H1 (cell line): ENCODE measurements around the gene BTBD7. TPM values are rescaled to one million over a fixed set of nuclear protein-coding genes. Genes with fewer than 3 reads are reported as not detected.

Source experiments
- CTCF ChIA-PET: fragments of 300-600 bp; sonication (Branson Sonifier 250); formaldehyde crosslinking; loops from one replicate; lab custom pipeline; 2021; ENCODE audit not compliant: partially characterized antibody; lab: Charles Lee
- POLR2A ChIA-PET: fragments of 300-600 bp; sonication (Branson Sonifier 250); formaldehyde crosslinking; loops from one replicate; lab custom pipeline; 2021; ENCODE audit warnings: inconsistent platforms; ENCODE audit not compliant: partially characterized antibody; lab: Charles Lee
- DNase-seq, 2 experiments: peaks; one replicate each; pipeline versions ENCODE4 v3.0.0 to v3.0.0-alpha.2; 2010 to 2022; ENCODE audit warnings: low spot score in 2 of 2, low read depth in 1 of 2, mixed read lengths in 1 of 2
- FAIRE-seq: peaks from 2 replicates; lab custom pipeline; 2011; peaks lifted over from hg19 to GRCh38; lab: Jason Lieb, UNC
- H2AFZ ChIP-seq: 2 replicates; pipeline ENCODE4 v1.8.1; 2012; ENCODE audit warnings: low read length, inconsistent platforms
- H2AK5ac ChIP-seq: 2 replicates; pipeline ENCODE4 v1.6.1; 2013; ENCODE audit warnings: low read depth, low read length
- H2BK120ac ChIP-seq: replicated peaks from 2 replicates; pipeline ENCODE3; 2013; ENCODE audit warnings: low read depth, low read length, inconsistent platforms
- H2BK12ac ChIP-seq: 2 replicates; pipeline ENCODE4 v1.6.1; 2013; ENCODE audit warnings: low read depth, low read length
- H2BK15ac ChIP-seq: 2 replicates; pipeline ENCODE4 v1.6.1; 2013; ENCODE audit warnings: low read length
- H2BK20ac ChIP-seq: 2 replicates; pipeline ENCODE4 v1.6.1; 2013; ENCODE audit warnings: low read length
- H2BK5ac ChIP-seq: 2 replicates; pipeline ENCODE4 v1.6.1; 2013; ENCODE audit warnings: low read depth, low read length
- H3K14ac ChIP-seq: 2 replicates; pipeline ENCODE4 v1.6.1; 2013; ENCODE audit warnings: inconsistent platforms; ENCODE audit not compliant: insufficient read length
- H3K18ac ChIP-seq: 2 replicates; pipeline ENCODE4 v1.6.1; 2013; ENCODE audit warnings: low read length; ENCODE audit errors: extremely low read depth
- H3K23ac ChIP-seq: 2 replicates; pipeline ENCODE4 v1.6.1; 2013; ENCODE audit warnings: inconsistent platforms; ENCODE audit not compliant: insufficient read length
- H3K23me2 ChIP-seq: 2 replicates; pipeline ENCODE4 v1.6.1; 2013; ENCODE audit warnings: low read depth, low read length
- H3K27ac ChIP-seq: 2 replicates; pipeline ENCODE4 v1.6.1; 2011; ENCODE audit warnings: low read depth, low read length, inconsistent platforms
- H3K27me3 ChIP-seq, 4 experiments: replicated peaks in 1 of 4; 1 replicate in 1 of 4; 2 replicates in 3 of 4; pipeline versions ENCODE4 v1.6.1 to v1.8.1; 2011 to 2013; ENCODE audit warnings: low read length in 3 of 4, mild to moderate bottlenecking in 3 of 4, inconsistent platforms in 2 of 4, mixed read lengths in 2 of 4, moderate library complexity in 1 of 4; ENCODE audit not compliant: control insufficient read depth in 3 of 4, insufficient read depth in 3 of 4; ENCODE audit errors: extremely low read depth in 1 of 4
- H3K36me3 ChIP-seq, 4 experiments: 2 replicates each; pipeline versions ENCODE4 v1.6.1 to v1.8.1; 2011 to 2013; ENCODE audit warnings: mild to moderate bottlenecking in 4 of 4, low read length in 3 of 4, moderate library complexity in 2 of 4, control low read depth in 1 of 4, inconsistent platforms in 1 of 4; ENCODE audit not compliant: insufficient read depth in 4 of 4, control insufficient read depth in 2 of 4
- H3K4ac ChIP-seq: replicated peaks from 2 replicates; pipeline ENCODE3; 2013; ENCODE audit warnings: low read length, low read depth, mixed read lengths, inconsistent platforms; ENCODE audit not compliant: insufficient read length
- H3K4me1 ChIP-seq, 4 experiments: replicated peaks in 1 of 4; 1 replicate in 1 of 4; 2 replicates in 3 of 4; pipeline versions ENCODE4 v1.6.1 to v1.8.1; 2011 to 2013; ENCODE audit warnings: low read length in 3 of 4, inconsistent platforms in 2 of 4, mixed read lengths in 1 of 4; ENCODE audit not compliant: insufficient read depth in 4 of 4, control insufficient read depth in 3 of 4
- H3K4me2 ChIP-seq, 2 experiments: 2 replicates each; pipeline versions ENCODE4 v1.6.1 to v1.8.1; 2011 to 2013; ENCODE audit warnings: low read depth in 2 of 2, low read length in 2 of 2, control low read depth in 1 of 2, inconsistent platforms in 1 of 2, mild to moderate bottlenecking in 1 of 2; ENCODE audit not compliant: insufficient read depth in 1 of 2
- H3K4me3 ChIP-seq, 4 experiments: fragments of 200-600, 300-600 bp in 1 of 4; sonication (generic), shearing (Covaris generic), sonication (Bioruptor Twin) in 1 of 4; 2 replicates each; pipeline versions ENCODE4 v1.5.1 to v1.8.1; 2011 to 2016; ENCODE audit warnings: low read length in 4 of 4, low read depth in 3 of 4, control low read depth in 2 of 4, inconsistent platforms in 2 of 4, mild to moderate bottlenecking in 2 of 4, mixed read lengths in 1 of 4, moderate library complexity in 1 of 4; ENCODE audit not compliant: insufficient read depth in 2 of 4; ENCODE audit errors: extremely low read depth in 1 of 4
- H3K56ac ChIP-seq: replicated peaks from 2 replicates; pipeline ENCODE3; 2013; ENCODE audit warnings: low read depth, mild to moderate bottlenecking, mixed read lengths, low read length, inconsistent platforms; ENCODE audit not compliant: insufficient read length
- H3K79me1 ChIP-seq: 2 replicates; pipeline ENCODE4 v1.6.1; 2013; ENCODE audit warnings: low read depth, low read length, control low read depth
- H3K79me2 ChIP-seq, 2 experiments: 2 replicates each; pipeline versions ENCODE4 v1.6.1 to v1.8.1; 2012 to 2013; ENCODE audit warnings: low read length in 2 of 2, mild to moderate bottlenecking in 2 of 2, inconsistent platforms in 1 of 2; ENCODE audit not compliant: insufficient read depth in 2 of 2, control insufficient read depth in 1 of 2
- H3K9ac ChIP-seq, 4 experiments: replicated peaks in 1 of 4; 1 replicate in 1 of 4; 2 replicates in 3 of 4; pipeline versions ENCODE4 v1.6.1 to v1.8.1; 2011 to 2013; ENCODE audit warnings: low read depth in 3 of 4, low read length in 3 of 4, control low read depth in 2 of 4, mild to moderate bottlenecking in 2 of 4, moderate library complexity in 2 of 4, inconsistent platforms in 1 of 4; ENCODE audit errors: extremely low read depth in 1 of 4
- H3K9me3 ChIP-seq, 2 experiments: 2 replicates each; pipeline versions ENCODE4 v1.6.1 to v1.8.1; 2012 to 2013; ENCODE audit warnings: mild to moderate bottlenecking in 2 of 2, moderate library complexity in 2 of 2, control low read depth in 1 of 2, inconsistent platforms in 1 of 2, low read depth in 1 of 2, low read length in 1 of 2, mixed read lengths in 1 of 2; ENCODE audit not compliant: insufficient read depth in 2 of 2
- H4K20me1 ChIP-seq, 2 experiments: replicated peaks in 1 of 2; 2 replicates each; pipeline versions ENCODE3 to v1.8.1; 2011 to 2013; ENCODE audit warnings: inconsistent platforms in 2 of 2, low read length in 2 of 2, mild to moderate bottlenecking in 1 of 2; ENCODE audit not compliant: insufficient read depth in 2 of 2, control insufficient read depth in 1 of 2
- H4K5ac ChIP-seq: 2 replicates; pipeline ENCODE4 v1.6.1; 2013; ENCODE audit warnings: low read length, low read depth, mixed read lengths, inconsistent platforms; ENCODE audit not compliant: insufficient read length
- H4K8ac ChIP-seq: 2 replicates; pipeline ENCODE4 v1.8.0; 2013; ENCODE audit warnings: mild to moderate bottlenecking, moderate library complexity, low read length, inconsistent platforms; ENCODE audit not compliant: insufficient read depth; ENCODE audit errors: extremely low read depth
- H4K91ac ChIP-seq: replicated peaks from 2 replicates; pipeline ENCODE3; 2013; ENCODE audit warnings: low read length, mixed read lengths, inconsistent platforms; ENCODE audit not compliant: insufficient read length
- RBBP5 ChIP-seq: IDR thresholded peaks from 2 replicates; pipeline ENCODE4 v1.7.1; 2012; ENCODE audit warnings: low read depth, mild to moderate bottlenecking, inconsistent platforms, low read length, moderate library complexity, borderline replicate concordance
- SIX5 ChIP-seq: IDR thresholded peaks from 2 replicates; pipeline ENCODE4 v1.6.1; 2011; ENCODE audit warnings: mild to moderate bottlenecking, low read depth, low read length
- WGBS, 2 experiments: shearing (Covaris generic) in 1 of 2; methylation state at CpG; one replicate each; pipeline versions ENCODE4 v1.1.6 to v1.1.7; 2013 to 2015; ENCODE audit warnings: low lambda C conversion rate in 2 of 2, mixed read lengths in 2 of 2, inconsistent platforms in 1 of 2, low coverage in 1 of 2, missing lambda C conversion rate in 1 of 2; ENCODE audit not compliant: insufficient replicate concordance in 2 of 2, insufficient coverage in 1 of 2, insufficient read length in 1 of 2; ENCODE audit errors: extremely low coverage in 1 of 2, missing lambda C conversion rate in 1 of 2; 5-methylcytosine and 5-hydroxymethylcytosine counted together
- polyA plus RNA-seq, 7 experiments: library from polyadenylated mRNA; depleted of rRNA in 3 of 7; stranded (reverse) in 5 of 7; unstranded in 2 of 7; fragments of >200 nt in 5 of 7; fragments of 200-250 nt in 2 of 7; gene quantifications; 1 replicate in 5 of 7; 2 replicates in 1 of 7; 4 replicates in 1 of 7; pipeline versions ENCODE4 v1.2.1 to v1.2.3, GENCODE V29; 2011 to 2013; ENCODE audit warnings: missing spikeins in 2 of 7, mixed read lengths in 2 of 7
- total RNA-seq: library from RNA; stranded (reverse); fragmentation: NEBNext Ultra II Directional; extraction: Animal tissue kit (Norgen Biotek cat#: 25700); gene quantifications from 2 replicates; pipeline ENCODE4 v1.2.1, GENCODE V29; 2021

The BTBD7 gene
- total and polyA plus RNA-seq, 2 of the 8 experiments (the other 6 are each of a cell fraction or from before 2014, with no cell fraction given) = 12.1 to 46.1 TPM

GRCh38 chr14:93286212-93286890, 46.5 kb downstream of the BTBD7 start:
- no peak for TF ChIP-seq RBBP5
- no peak for TF ChIP-seq SIX5
- TF ChIP-seq, all 59 proteins: peak for 0

More at GRCh38 chr14:93286212-93286890, 46.5 kb downstream of the BTBD7 start:
- no peak for FAIRE-seq
- 90% methylated on average over 4 of the region's 4 CpGs; no CpG with 5 or more reads in 1 of the 2 experiments for WGBS, 2 experiments
- no peak overlapping the region for H4K91ac ChIP-seq
- no peaks in the 10 kb centered on the region for H3K27me3 ChIP-seq
- no peak overlapping the region for H2BK15ac ChIP-seq
- H2AK5ac ChIP-seq = no peak overlapping the region
- H3K4me1 ChIP-seq = no peaks in the 10 kb centered on the region
- H3K56ac ChIP-seq = no peak overlapping the region
- no peak overlapping the region for H2BK20ac ChIP-seq
- H2BK5ac ChIP-seq = no peak overlapping the region
- peaks cover 0 to 7% (median 1%) of the 10 kb centered on the region in 4 experiments; a peak in 2 of 8 replicates for H3K36me3 ChIP-seq
- no peak overlapping the region for H4K5ac ChIP-seq
- no peak overlapping the region for H3K4me3 ChIP-seq
- no peak overlapping the region for H3K4ac ChIP-seq
- no peak overlapping the region for H3K4me2 ChIP-seq
- no peak for DNase-seq
- no peaks in the 10 kb centered on the region for H3K9me3 ChIP-seq
- H4K20me1 ChIP-seq = peaks cover 1 to 2% of the 10 kb centered on the region in 2 experiments
- no peak overlapping the region for H2BK12ac ChIP-seq
- H2AFZ ChIP-seq = no peak overlapping the region
- H3K79me1 ChIP-seq = no peaks in the 10 kb centered on the region
- no peak overlapping the region for H3K9ac ChIP-seq
- ChIA-PET CTCF (interaction anchor here (1.1 to 1.7 kb wide), 4 partner anchors 52 to 332 kb away, joined by 4 to 6 read pairs (median 4); no protein-coding TSS in a partner anchor), POLR2A (interaction anchor here (0.9 to 2.8 kb wide), 2 partner anchors 9 to 56 kb away, joined by 3 to 9 read pairs; no protein-coding TSS in a partner anchor)
- H4K8ac ChIP-seq = no peak overlapping the region
- H3K27ac ChIP-seq = no peak overlapping the region
- no peaks in the 10 kb centered on the region for H3K79me2 ChIP-seq
- H3K23me2 ChIP-seq = no peaks in the 10 kb centered on the region
- H3K23ac ChIP-seq = no peak overlapping the region
- no peak overlapping the region for H3K14ac ChIP-seq
- H2BK120ac ChIP-seq = no peak overlapping the region
- no peak overlapping the region for H3K18ac ChIP-seq
